ENCODE results near the gene PRPF19. TPM values are rescaled to one million over a fixed set of nuclear protein-coding genes. Genes with fewer than 3 reads are reported as not detected.

PRPF19 gene
- total and polyA plus RNA-seq, 4 experiments from 2014 or later, result 10.8 to 99.2 (median 57.2) TPM

GRCh38 chr11:60934124-60934789 is 27.9 kb upstream of the PRPF19 start:
- POLR2A ChIA-PET (ENCODE audit: partially characterized antibody), result interaction anchor here (0.5 kb wide), 1 partner anchor 178 kb away, joined by 3 read pairs; no protein-coding TSS in a partner anchor
- H3K9me3 Mint-ChIP-seq, result no peaks in the 10 kb centered on the region
- Histone ChIP-seq H3K36me3 (ENCODE audit: insufficient read depth, low read length) (no peaks in the 10 kb centered on the region), H3K27me3 (ENCODE audit: insufficient read depth, low read length) (no peaks in the 10 kb centered on the region), H3K4me1 (ENCODE audit: insufficient read depth, low read length) (no peaks in the 10 kb centered on the region), H3K4me3 (ENCODE audit: low read length in 2 of 2) (no peak overlapping the region), H3K9me3 (ENCODE audit: control insufficient read depth in 1 of 2, low read length in 2 of 2) (no peaks in the 10 kb centered on the region), H3K27ac (ENCODE audit: low read depth, low read length) (no peak overlapping the region)
- no peak for DNase-seq
- H3K36me3 Mint-ChIP-seq, result no peaks in the 10 kb centered on the region
- intact Hi-C loops (cut with micrococcal nuclease), result no loop called here
- peaks cover 2 to 10% of the 10 kb centered on the region in 2 donors for H3K27me3 Mint-ChIP-seq
- no peaks in the 10 kb centered on the region for H3K4me1 Mint-ChIP-seq
- H3K4me3 Mint-ChIP-seq, result no peak overlapping the region
- CTCF ChIA-PET (ENCODE audit: partially characterized antibody), result interaction anchor here (1.4 to 1.5 kb wide), 2 partner anchors 35 to 254 kb away, joined by 3 to 4 read pairs; no protein-coding TSS in a partner anchor
- no peak overlapping the region for H3K27ac Mint-ChIP-seq

GRCh38 chr11:60933416-60934123 is 27.2 kb upstream of the PRPF19 start:
- Histone ChIP-seq H3K27me3 (ENCODE audit: insufficient read depth, low read length) (no peaks in the 10 kb centered on the region), H3K4me3 (ENCODE audit: low read length in 2 of 2) (no peak overlapping the region), H3K4me1 (ENCODE audit: insufficient read depth, low read length) (no peaks in the 10 kb centered on the region), H3K27ac (ENCODE audit: low read depth, low read length) (no peak overlapping the region), H3K9me3 (ENCODE audit: control insufficient read depth in 1 of 2, low read length in 2 of 2) (no peaks in the 10 kb centered on the region), H3K36me3 (ENCODE audit: insufficient read depth, low read length) (no peaks in the 10 kb centered on the region)
- ChIA-PET CTCF (ENCODE audit: partially characterized antibody) (interaction anchor here (1.4 to 1.5 kb wide), 2 partner anchors 35 to 254 kb away, joined by 3 to 4 read pairs; no protein-coding TSS in a partner anchor), POLR2A (ENCODE audit: partially characterized antibody) (no interaction called here)
- H3K9me3 Mint-ChIP-seq, result no peaks in the 10 kb centered on the region
- no peak overlapping the region for H3K27ac Mint-ChIP-seq
- H3K36me3 Mint-ChIP-seq, result no peaks in the 10 kb centered on the region
- no peaks in the 10 kb centered on the region for H3K4me1 Mint-ChIP-seq
- DNase-seq, result no peak
- intact Hi-C loops (cut with micrococcal nuclease), result no loop called here
- H3K4me3 Mint-ChIP-seq, result no peak overlapping the region
- H3K27me3 Mint-ChIP-seq, result peaks cover 4 to 10% of the 10 kb centered on the region in 2 donors

- Mint-ChIP-seq H3K36me3 (no peaks in the 10 kb centered on the region), H3K27me3 (peaks cover 4 to 10% of the 10 kb centered on the region in 2 donors), H3K9me3 (no peaks in the 10 kb centered on the region), H3K27ac (peak overlapping the region in 1 of 7 donors; percentile 4), H3K4me1 (no peaks in the 10 kb centered on the region), H3K4me3 (no peak overlapping the region)
- Histone ChIP-seq H3K4me1 (ENCODE audit: insufficient read depth, low read length) (no peaks in the 10 kb centered on the region), H3K36me3 (ENCODE audit: insufficient read depth, low read length) (no peaks in the 10 kb centered on the region), H3K4me3 (ENCODE audit: low read length in 2 of 2) (no peak overlapping the region), H3K27ac (ENCODE audit: low read depth, low read length) (no peak overlapping the region), H3K9me3 (ENCODE audit: control insufficient read depth in 1 of 2, low read length in 2 of 2) (no peaks in the 10 kb centered on the region), H3K27me3 (ENCODE audit: insufficient read depth, low read length) (no peaks in the 10 kb centered on the region)
- ChIA-PET CTCF (ENCODE audit: partially characterized antibody) (interaction anchor here (1.3 to 1.5 kb wide), 3 partner anchors 21 to 255 kb away, joined by 3 to 4 read pairs (median 4); no protein-coding TSS in a partner anchor), POLR2A (ENCODE audit: partially characterized antibody) (no interaction called here)
- no peak for DNase-seq
- intact Hi-C loops (cut with micrococcal nuclease), result no loop called here
Observed at GRCh38 chr11:60932605-60933356, 26.4 kb upstream of the PRPF19 start.

GRCh38 chr11:60931917-60932316 is 25.5 kb upstream of the PRPF19 start:
- H3K4me3 ChIP-seq (ENCODE audit: low read length in 2 of 2), result no peak overlapping the region
- Mint-ChIP-seq H3K27ac (no peak overlapping the region), H3K36me3 (no peaks in the 10 kb centered on the region), H3K4me1 (no peaks in the 10 kb centered on the region), H3K4me3 (no peak overlapping the region), H3K27me3 (peaks cover 4 to 10% of the 10 kb centered on the region in 2 donors), H3K9me3 (no peaks in the 10 kb centered on the region)
- H3K9me3 ChIP-seq (ENCODE audit: control insufficient read depth in 1 of 2, low read length in 2 of 2), result no peaks in the 10 kb centered on the region
- no peaks in the 10 kb centered on the region for H3K36me3 ChIP-seq (ENCODE audit: insufficient read depth, low read length)
- no peak overlapping the region for H3K27ac ChIP-seq (ENCODE audit: low read depth, low read length)
- intact Hi-C loops (cut with micrococcal nuclease), result no loop called here
- no peaks in the 10 kb centered on the region for H3K27me3 ChIP-seq (ENCODE audit: insufficient read depth, low read length)
- ChIA-PET POLR2A (ENCODE audit: partially characterized antibody) (no interaction called here), CTCF (ENCODE audit: partially characterized antibody) (interaction anchor here (1.0 to 1.3 kb wide), 3 partner anchors 10 to 21 kb away, joined by 3 to 4 read pairs (median 3); no protein-coding TSS in a partner anchor)
- no peaks in the 10 kb centered on the region for H3K4me1 ChIP-seq (ENCODE audit: insufficient read depth, low read length)
- no peak for DNase-seq

GRCh38 chr11:60930394-60930793 is 24.0 kb upstream of the PRPF19 start:
- intact Hi-C loops (cut with micrococcal nuclease), result no loop called here
- Histone ChIP-seq H3K4me3 (ENCODE audit: low read length in 2 of 2) (no peak overlapping the region), H3K27me3 (ENCODE audit: insufficient read depth, low read length) (no peaks in the 10 kb centered on the region), H3K4me1 (ENCODE audit: insufficient read depth, low read length) (peaks cover 3% of the 10 kb centered on the region), H3K27ac (ENCODE audit: low read depth, low read length) (no peak overlapping the region), H3K36me3 (ENCODE audit: insufficient read depth, low read length) (no peaks in the 10 kb centered on the region), H3K9me3 (ENCODE audit: control insufficient read depth in 1 of 2, low read length in 2 of 2) (no peaks in the 10 kb centered on the region)
- no peak overlapping the region for H3K27ac Mint-ChIP-seq
- H3K4me3 Mint-ChIP-seq, result no peak overlapping the region
- peaks cover 4 to 9% of the 10 kb centered on the region in 2 donors for H3K27me3 Mint-ChIP-seq
- ChIA-PET CTCF (ENCODE audit: partially characterized antibody) (interaction anchor here (0.9 kb wide), 1 partner anchor 9 kb away, joined by 3 read pairs; no protein-coding TSS in a partner anchor), POLR2A (ENCODE audit: partially characterized antibody) (interaction anchor here (1.0 kb wide), 1 partner anchor 10 kb away, joined by 3 read pairs; no protein-coding TSS in a partner anchor)
- no peak for DNase-seq
- H3K4me1 Mint-ChIP-seq, result peaks cover 0 to 7% (median 0%) of the 10 kb centered on the region in 4 donors
- no peaks in the 10 kb centered on the region for H3K36me3 Mint-ChIP-seq
- no peaks in the 10 kb centered on the region for H3K9me3 Mint-ChIP-seq

- H3K4me1 Mint-ChIP-seq, result peaks cover 0 to 12% (median 4%) of the 10 kb centered on the region in 4 donors
- intact Hi-C loops (cut with micrococcal nuclease), result no loop called here
- CTCF ChIA-PET (ENCODE audit: partially characterized antibody), result no interaction called here
- no peak overlapping the region for H3K4me3 Mint-ChIP-seq
- Histone ChIP-seq H3K36me3 (ENCODE audit: insufficient read depth, low read length) (no peaks in the 10 kb centered on the region), H3K4me1 (ENCODE audit: insufficient read depth, low read length) (peaks cover 9% of the 10 kb centered on the region), H3K9me3 (ENCODE audit: control insufficient read depth in 1 of 2, low read length in 2 of 2) (no peaks in the 10 kb centered on the region), H3K27ac (ENCODE audit: low read depth, low read length) (no peak overlapping the region), H3K27me3 (ENCODE audit: insufficient read depth, low read length) (peaks cover 5% of the 10 kb centered on the region), H3K4me3 (ENCODE audit: low read length in 2 of 2) (no peak overlapping the region)
- no peak for DNase-seq
- H3K9me3 Mint-ChIP-seq, result no peaks in the 10 kb centered on the region
- H3K27me3 Mint-ChIP-seq, result peaks cover 7 to 11% of the 10 kb centered on the region in 2 donors
- no peaks in the 10 kb centered on the region for H3K36me3 Mint-ChIP-seq
- no peak overlapping the region for H3K27ac Mint-ChIP-seq
- POLR2A ChIA-PET (ENCODE audit: partially characterized antibody), result interaction anchor here (0.5 to 1.0 kb wide), 2 partner anchors 8 to 11 kb away, joined by 3 read pairs; no protein-coding TSS in a partner anchor
Observed at GRCh38 chr11:60929764-60930163, 23.4 kb upstream of the PRPF19 start.
